CD8-positive, alpha-beta memory T cell (primary cell): ENCODE results near the gene RYK. TPM values are rescaled to one million over a fixed set of nuclear protein-coding genes. Genes with fewer than 3 reads are reported as not detected.

Experiments used
- CTCF ChIA-PET: fragments of 350-600 bp; sonication (Branson Sonifier 250); formaldehyde crosslinking; loops from one replicate; lab custom pipeline; 2021; ENCODE audit warnings: antibody characterized with exemption; lab: Charles Lee
- POLR2A ChIA-PET: fragments of 350-600 bp; sonication (Branson Sonifier 250); formaldehyde crosslinking; loops from one replicate; lab custom pipeline; 2021; ENCODE audit warnings: antibody characterized with exemption; lab: Charles Lee
- DNase-seq, 5 donors: peaks; one replicate each; pipeline versions ENCODE4 v3.0.0 to v3.0.0-alpha.2; 2020 to 2022; ENCODE audit warnings: mixed read lengths in 1 of 5
- H3K27ac ChIP-seq: one replicate; pipeline ENCODE4 v1.7.0; 2013; ENCODE audit warnings: low read depth, mild to moderate bottlenecking, low read length, moderate library complexity
- H3K27me3 ChIP-seq: 2 replicates; pipeline ENCODE4 v1.7.0; 2013; ENCODE audit warnings: low read length, mild to moderate bottlenecking; ENCODE audit not compliant: insufficient read depth, poor library complexity, severe bottlenecking
- H3K36me3 ChIP-seq: 2 replicates; pipeline ENCODE4 v1.7.0; 2013; ENCODE audit warnings: mild to moderate bottlenecking, low read length, moderate library complexity; ENCODE audit not compliant: insufficient read depth
- H3K4me1 ChIP-seq: 2 replicates; pipeline ENCODE4 v1.7.0; 2013; ENCODE audit warnings: mild to moderate bottlenecking, low read length, moderate library complexity; ENCODE audit not compliant: insufficient read depth
- H3K4me3 ChIP-seq: 2 replicates; pipeline ENCODE4 v1.7.0; 2013; ENCODE audit warnings: mild to moderate bottlenecking, low read length
- H3K9me3 ChIP-seq: 2 replicates; pipeline ENCODE4 v1.7.0; 2013; ENCODE audit warnings: mild to moderate bottlenecking, low read length
- H3K27ac Mint-ChIP-seq, 8 donors: one replicate each; pipeline ENCODE4 v1.8.0; 2020 to 2021; ENCODE audit warnings: mixed read lengths in 8 of 8, mild to moderate bottlenecking in 6 of 8, inconsistent platforms in 3 of 8, moderate library complexity in 3 of 8
- H3K27me3 Mint-ChIP-seq, 2 donors: one replicate each; pipeline ENCODE4 v1.8.0; 2020 to 2021; ENCODE audit warnings: mixed read lengths in 2 of 2, mild to moderate bottlenecking in 1 of 2, moderate library complexity in 1 of 2
- H3K36me3 Mint-ChIP-seq, 3 donors: one replicate each; pipeline ENCODE4 v1.8.0; 2020 to 2021; ENCODE audit warnings: mixed read lengths in 3 of 3, inconsistent platforms in 1 of 3, mild to moderate bottlenecking in 1 of 3
- H3K4me1 Mint-ChIP-seq, 3 donors: one replicate each; pipeline ENCODE4 v1.8.0; 2020 to 2021; ENCODE audit warnings: mixed read lengths in 3 of 3, inconsistent platforms in 1 of 3, mild to moderate bottlenecking in 1 of 3
- H3K4me3 Mint-ChIP-seq, 7 donors: one replicate each; pipeline ENCODE4 v1.8.0; 2020 to 2021; ENCODE audit warnings: mixed read lengths in 7 of 7, mild to moderate bottlenecking in 6 of 7, moderate library complexity in 4 of 7, inconsistent platforms in 2 of 7
- H3K9me3 Mint-ChIP-seq, 5 donors: one replicate each; pipeline ENCODE4 v1.8.0; 2020 to 2022; ENCODE audit warnings: mixed read lengths in 5 of 5, mild to moderate bottlenecking in 3 of 5, moderate library complexity in 2 of 5, inconsistent platforms in 1 of 5
- polyA plus RNA-seq: library from polyadenylated mRNA; unstranded; fragments of 300-500 nt; fragmentation: Illumina TruSeq; gene quantifications from one replicate; pipeline ENCODE4 v1.2.3, GENCODE V29; 2021
- total RNA-seq, 2 experiments: library from RNA; stranded (reverse); gene quantifications; one replicate each; pipeline ENCODE4 v1.2.3, GENCODE V29; 2021

The RYK gene
- total and polyA plus RNA-seq, 3 experiments from 2014 or later: 13.3 to 26.1 (median 23.0) TPM

GRCh38 chr3:134153761-134154160, 96.9 kb downstream of the RYK start:
- Histone ChIP-seq H3K9me3 (no peaks in the 10 kb centered on the region), H3K4me3 (no peak overlapping the region), H3K27ac (no peak overlapping the region), H3K27me3 (no peaks in the 10 kb centered on the region), H3K4me1 (no peaks in the 10 kb centered on the region), H3K36me3 (peaks cover 19% of the 10 kb centered on the region)
- no peaks in the 10 kb centered on the region for H3K9me3 Mint-ChIP-seq
- H3K27me3 Mint-ChIP-seq: no peaks in the 10 kb centered on the region
- CTCF ChIA-PET: no interaction called here
- H3K36me3 Mint-ChIP-seq: peaks cover 15 to 71% (median 38%) of the 10 kb centered on the region in 3 donors
- H3K4me1 Mint-ChIP-seq: no peaks in the 10 kb centered on the region
- no peak for DNase-seq
- H3K27ac Mint-ChIP-seq: peak overlapping the region in 2 of 8 donors; percentile 62 to 64
- POLR2A ChIA-PET: no interaction called here
- no peak overlapping the region for H3K4me3 Mint-ChIP-seq

GRCh38 chr3:134150476-134150875, 100.2 kb downstream of the RYK start:
- CTCF ChIA-PET: no interaction called here
- no peaks in the 10 kb centered on the region for H3K9me3 ChIP-seq
- no peaks in the 10 kb centered on the region for H3K4me1 ChIP-seq
- no peaks in the 10 kb centered on the region for H3K27me3 ChIP-seq
- Mint-ChIP-seq H3K4me3 (no peak overlapping the region), H3K9me3 (no peaks in the 10 kb centered on the region), H3K36me3 (peaks cover 10 to 40% (median 24%) of the 10 kb centered on the region in 3 donors), H3K4me1 (no peaks in the 10 kb centered on the region), H3K27ac (no peak overlapping the region), H3K27me3 (no peaks in the 10 kb centered on the region)
- no peak overlapping the region for H3K4me3 ChIP-seq
- H3K27ac ChIP-seq: no peak overlapping the region
- POLR2A ChIA-PET: no interaction called here
- H3K36me3 ChIP-seq: peaks cover 4% of the 10 kb centered on the region
- no peak for DNase-seq

- ChIA-PET CTCF (no interaction called here), POLR2A (no interaction called here)
- peak overlapping the region in 1 of 8 donors; percentile 37 for H3K27ac Mint-ChIP-seq
- no peak for DNase-seq
- Histone ChIP-seq H3K27me3 (no peaks in the 10 kb centered on the region), H3K36me3 (peaks cover under 1% of the 10 kb centered on the region), H3K4me3 (no peak overlapping the region), H3K27ac (no peak overlapping the region), H3K4me1 (no peaks in the 10 kb centered on the region), H3K9me3 (no peaks in the 10 kb centered on the region)
- H3K36me3 Mint-ChIP-seq: peaks cover under 1 to 28% (median 15%) of the 10 kb centered on the region in 3 donors
- H3K9me3 Mint-ChIP-seq: no peaks in the 10 kb centered on the region
- H3K4me1 Mint-ChIP-seq: peaks cover 0 to 4% (median 3%) of the 10 kb centered on the region in 3 donors
- no peaks in the 10 kb centered on the region for H3K27me3 Mint-ChIP-seq
- no peak overlapping the region for H3K4me3 Mint-ChIP-seq
Observed at GRCh38 chr3:134149286-134149685, 101.4 kb downstream of the RYK start.

- Mint-ChIP-seq H3K4me3 (no peak overlapping the region), H3K36me3 (peaks cover 0 to 21% (median 12%) of the 10 kb centered on the region in 3 donors), H3K27me3 (no peaks in the 10 kb centered on the region), H3K4me1 (peaks cover 0 to 9% (median 4%) of the 10 kb centered on the region in 3 donors), H3K27ac (no peak overlapping the region), H3K9me3 (no peaks in the 10 kb centered on the region)
- Histone ChIP-seq H3K9me3 (no peaks in the 10 kb centered on the region), H3K4me3 (no peak overlapping the region), H3K27me3 (no peaks in the 10 kb centered on the region), H3K4me1 (no peaks in the 10 kb centered on the region), H3K27ac (no peak overlapping the region), H3K36me3 (no peaks in the 10 kb centered on the region)
- ChIA-PET CTCF (no interaction called here), POLR2A (no interaction called here)
- DNase-seq: no peak
Observed at GRCh38 chr3:134148534-134148933, 102.1 kb downstream of the RYK start.

DNA sequence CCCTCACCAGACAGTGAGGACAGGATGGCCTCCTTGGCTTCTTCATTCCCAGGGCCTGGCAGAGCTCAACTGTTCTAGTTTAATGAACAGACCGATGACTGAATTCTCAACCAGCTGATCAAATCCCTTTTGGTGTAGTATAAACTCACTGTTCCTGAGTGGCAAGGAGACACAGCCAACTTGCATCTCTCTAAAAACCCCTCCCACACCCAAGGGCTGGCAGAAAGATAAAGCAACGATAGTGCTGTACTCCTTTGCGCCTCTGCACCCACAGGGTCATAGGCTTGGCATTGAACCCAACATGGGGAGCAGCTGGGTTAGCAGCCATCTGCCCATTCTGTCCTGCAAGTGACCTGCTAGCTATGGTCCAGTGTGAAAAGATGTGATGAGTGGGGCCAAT, 103.2 kb downstream of the RYK start:
- H3K27ac Mint-ChIP-seq: peak overlapping the region in 1 of 8 donors; percentile 13
- no peaks in the 10 kb centered on the region for H3K9me3 Mint-ChIP-seq
- no peaks in the 10 kb centered on the region for H3K9me3 ChIP-seq
- DNase-seq: no peak
- H3K27ac ChIP-seq: no peak overlapping the region
- POLR2A ChIA-PET: no interaction called here
- CTCF ChIA-PET: no interaction called here
- peaks cover 0 to 9% (median 6%) of the 10 kb centered on the region in 3 donors for H3K4me1 Mint-ChIP-seq
- no peaks in the 10 kb centered on the region for H3K36me3 ChIP-seq
- no peaks in the 10 kb centered on the region for H3K27me3 ChIP-seq
- H3K4me3 ChIP-seq: no peak overlapping the region
- no peaks in the 10 kb centered on the region for H3K27me3 Mint-ChIP-seq
- no peak overlapping the region for H3K4me3 Mint-ChIP-seq
- peaks cover 2 to 14% (median 11%) of the 10 kb centered on the region in 3 donors for H3K36me3 Mint-ChIP-seq
- no peaks in the 10 kb centered on the region for H3K4me1 ChIP-seq

DNA sequence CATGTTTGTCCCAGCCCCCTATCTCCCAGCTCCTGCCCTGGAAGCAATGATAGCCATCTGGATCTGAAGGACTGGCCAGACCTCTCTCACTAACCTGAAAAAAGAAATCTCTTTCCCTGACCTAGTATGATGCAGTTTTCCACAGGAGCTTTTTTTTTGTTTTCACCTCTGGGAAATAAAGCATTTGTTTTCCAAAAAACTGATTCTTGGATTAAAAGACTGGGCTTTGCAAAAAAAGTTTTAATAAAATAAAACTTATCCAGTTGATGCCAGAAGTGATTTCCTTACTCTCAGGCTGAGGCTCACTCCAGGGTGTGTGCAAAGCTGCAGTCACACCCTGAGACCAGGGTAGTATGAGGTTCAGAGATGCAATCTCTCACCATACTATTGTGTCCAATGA, 104.0 kb downstream of the RYK start:
- no peak for DNase-seq
- POLR2A ChIA-PET: no interaction called here
- Mint-ChIP-seq H3K4me1 (peaks cover 0 to 9% (median 6%) of the 10 kb centered on the region in 3 donors), H3K9me3 (peaks cover 0 to 5% (median 0%) of the 10 kb centered on the region in 5 donors), H3K36me3 (peaks cover 9 to 12% (median 10%) of the 10 kb centered on the region in 3 donors), H3K27ac (no peak overlapping the region), H3K4me3 (no peak overlapping the region), H3K27me3 (no peaks in the 10 kb centered on the region)
- Histone ChIP-seq H3K9me3 (no peaks in the 10 kb centered on the region), H3K4me3 (no peak overlapping the region), H3K4me1 (no peaks in the 10 kb centered on the region), H3K36me3 (no peaks in the 10 kb centered on the region), H3K27ac (no peak overlapping the region), H3K27me3 (no peaks in the 10 kb centered on the region)
- CTCF ChIA-PET: no interaction called here

DNA sequence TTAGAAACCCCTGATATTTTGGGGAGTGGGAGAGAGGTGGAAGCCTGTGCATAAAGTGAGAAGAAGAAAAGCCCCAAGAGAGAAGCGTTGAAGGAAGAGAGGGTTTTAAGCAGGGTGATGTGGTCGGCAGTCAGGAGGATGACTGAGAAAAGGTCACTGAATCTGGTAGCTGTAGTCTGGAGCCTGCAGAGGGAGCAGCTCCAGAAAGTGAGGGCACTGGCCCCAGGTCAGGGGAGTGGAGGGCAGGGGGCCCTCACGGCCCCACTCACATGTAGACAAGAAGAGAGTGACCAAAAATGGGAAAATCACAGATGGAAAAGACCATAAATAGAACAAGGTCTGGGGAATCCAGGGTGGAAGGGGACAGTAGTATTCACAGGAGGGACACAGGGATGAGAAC, 105.5 kb downstream of the RYK start:
- H3K9me3 ChIP-seq: no peaks in the 10 kb centered on the region
- H3K27me3 ChIP-seq: no peaks in the 10 kb centered on the region
- peak overlapping the region in 2 of 8 donors; percentile 8 to 77 for H3K27ac Mint-ChIP-seq
- ChIA-PET CTCF (no interaction called here), POLR2A (no interaction called here)
- H3K36me3 Mint-ChIP-seq: peaks cover 8 to 19% (median 10%) of the 10 kb centered on the region in 3 donors
- H3K4me1 ChIP-seq: no peaks in the 10 kb centered on the region
- no peak overlapping the region for H3K4me3 Mint-ChIP-seq
- no peak overlapping the region for H3K4me3 ChIP-seq
- H3K36me3 ChIP-seq: no peaks in the 10 kb centered on the region
- DNase-seq: no peak
- no peaks in the 10 kb centered on the region for H3K27me3 Mint-ChIP-seq
- no peak overlapping the region for H3K27ac ChIP-seq
- H3K4me1 Mint-ChIP-seq: peaks cover 0 to 9% (median 6%) of the 10 kb centered on the region in 3 donors
- H3K9me3 Mint-ChIP-seq: peaks cover 0 to 11% (median 5%) of the 10 kb centered on the region in 5 donors

GRCh38 chr3:134144694-134145093, 106.0 kb downstream of the RYK start:
- POLR2A ChIA-PET: no interaction called here

More at GRCh38 chr3:134144694-134145093, 106.0 kb downstream of the RYK start:
- CTCF ChIA-PET: no interaction called here
- Mint-ChIP-seq H3K4me1 (peaks cover 0 to 9% (median 6%) of the 10 kb centered on the region in 3 donors), H3K4me3 (no peak overlapping the region), H3K36me3 (peaks cover 8 to 19% (median 10%) of the 10 kb centered on the region in 3 donors), H3K27me3 (no peaks in the 10 kb centered on the region), H3K9me3 (peaks cover 0 to 11% (median 5%) of the 10 kb centered on the region in 5 donors), H3K27ac (peak overlapping the region in 3 of 8 donors; percentile 5 to 77 (median 55))
- no peak overlapping the region for H3K27ac ChIP-seq
- H3K27me3 ChIP-seq: no peaks in the 10 kb centered on the region
- H3K4me3 ChIP-seq: no peak overlapping the region
- DNase-seq: no peak
- no peaks in the 10 kb centered on the region for H3K36me3 ChIP-seq
- no peaks in the 10 kb centered on the region for H3K4me1 ChIP-seq
- no peaks in the 10 kb centered on the region for H3K9me3 ChIP-seq
